GM12873 (cell line): Measurements from ENCODE around the gene PRKN.

Experiments
- CTCF ChIP-seq: IDR thresholded peaks from 2 replicates; pipeline ENCODE4 v1.5.1; 2012; ENCODE audit warnings: low read depth, mild to moderate bottlenecking, moderate library complexity, low read length, control low read depth; ENCODE audit not compliant: insufficient read depth; ENCODE audit errors: missing control alignments

PRKN gene

GRCh38 chr6:162364488-162364887, 363.1 kb downstream of the PRKN start:
- no peak for TF ChIP-seq CTCF

- no peak for TF ChIP-seq CTCF
Measured at GRCh38 chr6:162363757-162364156, 363.8 kb downstream of the PRKN start.

- no peak for TF ChIP-seq CTCF
Measured at GRCh38 chr6:162360901-162361567, 366.5 kb downstream of the PRKN start.

DNA sequence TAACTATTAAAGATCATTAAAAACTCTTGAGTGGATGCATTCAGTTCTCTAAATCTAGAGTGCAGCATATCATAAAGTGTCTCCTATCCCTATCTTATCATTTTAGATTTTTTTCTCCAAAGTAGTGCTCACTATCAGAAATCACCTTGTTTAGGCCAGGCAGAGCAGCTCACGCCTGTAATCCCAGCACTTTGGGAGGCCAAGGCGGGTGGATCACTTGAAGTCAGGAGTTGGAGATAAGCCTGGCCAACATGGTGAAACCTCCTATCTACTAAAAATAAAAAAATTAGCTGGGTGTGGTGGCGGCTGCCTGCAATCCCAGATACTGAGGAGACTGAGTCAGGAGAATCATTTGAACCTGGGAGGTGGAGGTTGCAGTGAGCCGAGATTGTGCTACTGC, 368.9 kb downstream of the PRKN start:
- TF ChIP-seq CTCF: no peak

DNA sequence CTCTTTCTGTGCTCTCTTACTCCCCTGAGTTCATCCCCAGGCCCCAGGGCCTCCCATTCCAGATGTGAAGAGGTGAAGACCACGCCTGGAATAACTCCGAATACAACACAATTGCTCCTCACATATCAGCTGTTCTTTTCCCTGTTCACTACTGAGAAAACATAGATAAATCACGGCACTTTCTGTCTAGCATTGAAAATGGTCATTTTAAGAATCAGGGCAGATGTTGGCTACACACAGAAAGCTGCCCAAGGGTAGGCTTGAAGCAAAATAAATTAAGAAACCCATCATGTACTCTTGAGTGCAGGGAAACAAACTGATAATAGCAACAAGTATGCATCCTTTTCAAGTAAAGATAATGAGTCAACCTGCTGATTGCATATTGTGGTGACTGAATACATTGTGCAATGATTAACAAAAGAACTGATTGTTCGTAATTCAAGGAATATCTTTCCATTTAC, 382.5 kb downstream of the PRKN start:
- TF ChIP-seq CTCF: no peak

GRCh38 chr6:162344646-162345010, 382.9 kb downstream of the PRKN start:
- TF ChIP-seq CTCF: no peak

GRCh38 chr6:162343936-162344645, 383.5 kb downstream of the PRKN start:
- no peak for TF ChIP-seq CTCF
